Measurements from ENCODE around the gene EGFLAM. TPM values are rescaled to one million over a fixed set of nuclear protein-coding genes. Genes with fewer than 3 reads are reported as not detected.

Gene EGFLAM
- total RNA-seq, 1 experiment from 2014 or later = not detected

GRCh38 chr5:38341056-38341455 is 82.7 kb downstream of the EGFLAM start:
- peaks cover 18% of the 10 kb centered on the region for H3K27me3 Mint-ChIP-seq (ENCODE audit: insufficient read depth, unreplicated experiment)
- H3K27me3 ChIP-seq (replicated peaks; ENCODE audit: control insufficient read depth, insufficient read depth, low read length) = no peaks in the 10 kb centered on the region
- TF ChIP-seq, protein P1, sequence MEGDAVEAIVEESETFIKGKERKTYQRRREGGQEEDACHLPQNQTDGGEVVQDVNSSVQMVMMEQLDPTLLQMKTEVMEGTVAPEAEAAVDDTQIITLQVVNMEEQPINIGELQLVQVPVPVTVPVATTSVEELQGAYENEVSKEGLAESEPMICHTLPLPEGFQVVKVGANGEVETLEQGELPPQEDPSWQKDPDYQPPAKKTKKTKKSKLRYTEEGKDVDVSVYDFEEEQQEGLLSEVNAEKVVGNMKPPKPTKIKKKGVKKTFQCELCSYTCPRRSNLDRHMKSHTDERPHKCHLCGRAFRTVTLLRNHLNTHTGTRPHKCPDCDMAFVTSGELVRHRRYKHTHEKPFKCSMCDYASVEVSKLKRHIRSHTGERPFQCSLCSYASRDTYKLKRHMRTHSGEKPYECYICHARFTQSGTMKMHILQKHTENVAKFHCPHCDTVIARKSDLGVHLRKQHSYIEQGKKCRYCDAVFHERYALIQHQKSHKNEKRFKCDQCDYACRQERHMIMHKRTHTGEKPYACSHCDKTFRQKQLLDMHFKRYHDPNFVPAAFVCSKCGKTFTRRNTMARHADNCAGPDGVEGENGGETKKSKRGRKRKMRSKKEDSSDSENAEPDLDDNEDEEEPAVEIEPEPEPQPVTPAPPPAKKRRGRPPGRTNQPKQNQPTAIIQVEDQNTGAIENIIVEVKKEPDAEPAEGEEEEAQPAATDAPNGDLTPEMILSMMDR (IDR thresholded peaks at IDR 0.05; ENCODE audit: insufficient read depth in 1 of 2, low read depth in 1 of 2, low read length in 1 of 2, severe bottlenecking in 1 of 2, unreplicated experiment in 1 of 2) = no peak

DNA sequence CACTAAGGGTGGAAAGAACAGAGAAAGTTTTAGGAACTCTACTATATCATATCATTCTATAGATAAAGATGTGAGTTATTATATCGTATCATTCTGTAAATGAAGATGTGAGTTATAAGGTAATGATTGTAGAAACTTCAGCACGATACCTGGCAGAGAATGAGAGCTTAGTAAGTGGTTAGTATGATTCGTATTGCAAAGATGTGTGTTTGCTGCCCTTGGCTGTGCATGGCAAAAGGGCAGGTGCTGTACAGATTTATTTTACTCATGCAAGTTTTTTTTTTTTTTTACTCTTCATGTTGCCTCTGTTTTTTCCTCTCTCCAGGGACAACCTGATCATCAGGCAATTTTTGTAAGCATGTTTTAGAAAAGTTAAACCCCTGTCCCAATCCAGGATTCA is 83.3 kb downstream of the EGFLAM start:
- H3K36me3 Mint-ChIP-seq (ENCODE audit: insufficient read depth, unreplicated experiment) = no peaks in the 10 kb centered on the region
- Histone ChIP-seq H3K9me3 (no peaks in the 10 kb centered on the region), H3K4me3 (ENCODE audit: low read depth, low read length) (no peak overlapping the region), H3K4me1 (no peaks in the 10 kb centered on the region), H3K27me3 (replicated peaks; ENCODE audit: control insufficient read depth, insufficient read depth, low read length) (no peaks in the 10 kb centered on the region), H3K36me3 (ENCODE audit: control insufficient read depth, insufficient read depth, low read length) (no peaks in the 10 kb centered on the region)
- H3K9me3 Mint-ChIP-seq (ENCODE audit: unreplicated experiment) = no peaks in the 10 kb centered on the region
- H3K27ac Mint-ChIP-seq (ENCODE audit: unreplicated experiment) = no peak overlapping the region
- TF ChIP-seq, protein P1 (IDR thresholded peaks at IDR 0.05; ENCODE audit: insufficient read depth in 1 of 2, low read depth in 1 of 2, low read length in 1 of 2, severe bottlenecking in 1 of 2, unreplicated experiment in 1 of 2) = no peak
- H3K4me3 Mint-ChIP-seq (ENCODE audit: unreplicated experiment) = no peak overlapping the region
- no peak for DNase-seq
- peaks cover 21% of the 10 kb centered on the region for H3K27me3 Mint-ChIP-seq (ENCODE audit: insufficient read depth, unreplicated experiment)
- intact Hi-C loops (cut with micrococcal nuclease; ENCODE audit: unreplicated experiment) = no loop called here
- no TSS peak for BruUV-seq (replicated peaks)
- CTCF ChIA-PET = no interaction called here
- POLR2A ChIA-PET = no interaction called here
- H3K4me1 Mint-ChIP-seq (ENCODE audit: low read depth, unreplicated experiment) = peaks cover 6% of the 10 kb centered on the region

More at GRCh38 chr5:38341056-38341455, 82.7 kb downstream of the EGFLAM start:
- H3K36me3 Mint-ChIP-seq (ENCODE audit: insufficient read depth, unreplicated experiment) = no peaks in the 10 kb centered on the region
- Histone ChIP-seq H3K4me1 (no peaks in the 10 kb centered on the region), H3K36me3 (ENCODE audit: control insufficient read depth, insufficient read depth, low read length) (no peaks in the 10 kb centered on the region), H3K4me3 (ENCODE audit: low read depth, low read length) (no peak overlapping the region), H3K9me3 (no peaks in the 10 kb centered on the region)
- BruUV-seq (replicated peaks) = no TSS peak
- intact Hi-C loops (cut with micrococcal nuclease; ENCODE audit: unreplicated experiment) = no loop called here
- H3K9me3 Mint-ChIP-seq (ENCODE audit: unreplicated experiment) = no peaks in the 10 kb centered on the region
- POLR2A ChIA-PET = no interaction called here
- no peak for DNase-seq
- H3K27ac Mint-ChIP-seq (ENCODE audit: unreplicated experiment) = no peak overlapping the region
- H3K4me1 Mint-ChIP-seq (ENCODE audit: low read depth, unreplicated experiment) = peaks cover 6% of the 10 kb centered on the region
- no peak overlapping the region for H3K4me3 Mint-ChIP-seq (ENCODE audit: unreplicated experiment)
- CTCF ChIA-PET = no interaction called here

DNA sequence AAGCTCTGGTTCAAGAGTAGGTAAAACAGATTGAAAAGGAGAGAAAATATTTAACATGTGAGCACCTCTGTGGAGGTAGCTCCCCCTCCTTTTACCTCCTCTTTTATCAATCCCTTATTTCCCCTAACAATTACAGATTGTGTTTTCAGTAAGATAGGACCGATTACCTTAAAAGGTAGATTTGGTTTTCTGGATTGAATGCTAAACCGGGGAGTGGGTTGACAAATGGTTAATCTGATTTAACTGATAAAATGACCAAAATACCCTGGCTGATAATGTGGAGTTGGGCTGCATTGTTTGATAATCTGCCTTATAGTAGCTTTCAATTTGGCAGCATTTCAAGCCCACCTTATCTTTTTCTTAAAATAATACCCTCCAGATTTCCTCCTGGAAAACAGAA is 83.9 kb downstream of the EGFLAM start:
- Histone ChIP-seq H3K9me3 (no peaks in the 10 kb centered on the region), H3K4me1 (no peaks in the 10 kb centered on the region), H3K27me3 (replicated peaks; ENCODE audit: control insufficient read depth, insufficient read depth, low read length) (no peaks in the 10 kb centered on the region), H3K4me3 (ENCODE audit: low read depth, low read length) (no peak overlapping the region), H3K36me3 (ENCODE audit: control insufficient read depth, insufficient read depth, low read length) (no peaks in the 10 kb centered on the region)
- intact Hi-C loops (cut with micrococcal nuclease; ENCODE audit: unreplicated experiment) = no loop called here
- Mint-ChIP-seq H3K36me3 (ENCODE audit: insufficient read depth, unreplicated experiment) (no peaks in the 10 kb centered on the region), H3K27ac (ENCODE audit: unreplicated experiment) (no peak overlapping the region), H3K4me3 (ENCODE audit: unreplicated experiment) (no peak overlapping the region), H3K4me1 (ENCODE audit: low read depth, unreplicated experiment) (peaks cover 6% of the 10 kb centered on the region), H3K9me3 (ENCODE audit: unreplicated experiment) (no peaks in the 10 kb centered on the region), H3K27me3 (ENCODE audit: insufficient read depth, unreplicated experiment) (peaks cover 23% of the 10 kb centered on the region)
- ChIA-PET POLR2A (no interaction called here), CTCF (no interaction called here)
- BruUV-seq (replicated peaks) = no TSS peak
- TF ChIP-seq, protein P1 (IDR thresholded peaks at IDR 0.05; ENCODE audit: insufficient read depth in 1 of 2, low read depth in 1 of 2, low read length in 1 of 2, severe bottlenecking in 1 of 2, unreplicated experiment in 1 of 2) = no peak
- no peak for DNase-seq

Measured in Caco-2 (cell line).